Measurements from ENCODE around the gene EPN1. TPM values are rescaled to one million over a fixed set of nuclear protein-coding genes. Genes with fewer than 3 reads are reported as not detected.
A peak's percentile ranks its signal among the peaks of the same experiment; 100 is the strongest.

EPN1 gene
- polyA plus RNA-seq, 1 of the 3 experiments (the other 2 are of a cell fraction) = 134 TPM

DNA sequence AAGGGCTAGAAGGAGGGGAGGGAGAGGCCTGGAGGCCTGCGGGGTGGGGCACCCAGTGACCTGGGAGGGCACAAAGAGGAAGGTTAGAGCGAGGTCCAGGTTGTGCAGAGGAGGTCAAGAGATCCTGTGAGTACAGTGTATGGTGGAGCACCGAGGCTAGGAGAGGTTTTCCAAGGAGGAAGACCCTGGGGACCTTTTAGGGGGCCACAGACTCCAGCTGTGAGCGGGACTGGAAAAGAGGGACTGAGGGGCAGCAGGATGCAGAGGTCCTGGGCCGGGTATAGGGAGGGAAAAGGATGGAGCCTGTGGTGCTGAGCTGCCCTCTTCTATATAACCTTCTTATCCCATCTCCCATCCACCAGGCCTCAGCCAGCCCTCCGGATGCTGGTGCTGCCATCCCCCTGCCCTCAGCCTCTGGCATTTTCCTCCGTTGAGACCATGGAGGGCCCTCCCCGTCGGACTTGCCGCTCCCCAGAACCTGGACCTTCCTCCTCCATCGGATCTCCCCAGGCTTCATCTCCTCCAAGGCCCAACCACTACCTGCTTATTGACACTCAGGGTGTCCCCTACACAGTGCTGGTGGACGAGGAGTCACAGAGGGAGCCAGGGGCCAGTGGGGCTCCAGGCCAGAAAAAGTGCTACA is 30.7 kb upstream of the EPN1 start:
- Histone ChIP-seq H3K27ac (ENCODE audit: low read depth in 2 of 2, low read length in 1 of 2) (peak overlapping the region in 1 of 2 experiments; percentile 88; a peak in 3 of 4 replicates), H3K4me2 (peak overlapping the region; percentile 95), H3K79me2 (ENCODE audit: insufficient read depth) (peaks cover 73% of the 10 kb centered on the region), H3F3A (replicated peaks; ENCODE audit: insufficient read depth) (peaks cover 34% of the 10 kb centered on the region), H3K9me3 (no peaks in the 10 kb centered on the region), H3K4me1 (ENCODE audit: control insufficient read depth in 1 of 2, insufficient read depth in 2 of 2, low read depth in 1 of 2, low read length in 1 of 2) (peaks cover 21 to 49% of the 10 kb centered on the region in 2 experiments; a peak in 2 of 4 replicates), H3K36me3 (replicated peaks in 1 of 2; ENCODE audit: control insufficient read depth in 1 of 2, insufficient read depth in 2 of 2, low read length in 1 of 2) (peaks cover 3 to 13% of the 10 kb centered on the region in 2 experiments), H3K27me3 (ENCODE audit: insufficient read depth) (no peaks in the 10 kb centered on the region), H3K9ac (peak overlapping the region; percentile 86), H4K20me1 (ENCODE audit: insufficient read depth) (no peaks in the 10 kb centered on the region), H3K9me2 (no peaks in the 10 kb centered on the region), H3K4me3 (ENCODE audit: low read depth in 2 of 2, low read length in 1 of 2) (peak overlapping the region; percentile 53 to 81), H2AFZ (ENCODE audit: low read depth) (no peak overlapping the region)
- ChIA-PET POLR2A (no interaction called here), CTCF (interaction anchor here (1.2 to 3.9 kb wide), 4 partner anchors 10 to 38 kb away, joined by 3 to 22 read pairs (median 6); no protein-coding TSS in a partner anchor)
- peak; percentile 9 for DNase-seq
- TF ChIP-seq TEAD4 (IDR thresholded peaks at IDR 0.05; ENCODE audit: borderline replicate concordance, insufficient read depth) = no peak
- TF ChIP-seq USF1 (IDR thresholded peaks at IDR 0.05; ENCODE audit: borderline replicate concordance, low read depth) = no peak
- TF ChIP-seq RAD21 (IDR thresholded peaks at IDR 0.05; ENCODE audit: low read length) = no peak
- no peak for TF ChIP-seq FOXJ3 (CRISPR knock-in tag; IDR thresholded peaks at IDR 0.05)
- TF ChIP-seq EP300 (IDR thresholded peaks at IDR 0.05; ENCODE audit: borderline replicate concordance in 1 of 2, low read depth in 1 of 2, low read length in 1 of 2) = no peak
- no peak for TF ChIP-seq TAF1 (IDR thresholded peaks at IDR 0.05; ENCODE audit: borderline replicate concordance, low read depth, low read length)
- no peak for TF ChIP-seq PBX3 (IDR thresholded peaks at IDR 0.05)
- peak; percentile 23; the same call in 1 of the 2 replicates for TF ChIP-seq POLR2AphosphoS5 (IDR thresholded peaks at IDR 0.05; ENCODE audit: low read depth, low read length)
- WGBS (ENCODE audit: low lambda C conversion rate) = 47% methylated on average over 12 of the region's 12 CpGs

- H3K9me2 ChIP-seq = no peaks in the 10 kb centered on the region
- peak; percentile 2 for DNase-seq
- H3K4me3 ChIP-seq (ENCODE audit: low read depth in 2 of 2, low read length in 1 of 2) = peak overlapping the region; percentile 53 to 81; a peak in 3 of 4 replicates
- H3K4me2 ChIP-seq = peak overlapping the region; percentile 95
- H4K20me1 ChIP-seq (ENCODE audit: insufficient read depth) = no peaks in the 10 kb centered on the region
- no peak overlapping the region for H3K27ac ChIP-seq (ENCODE audit: low read depth in 2 of 2, low read length in 1 of 2)
- no peaks in the 10 kb centered on the region for H3K27me3 ChIP-seq (ENCODE audit: insufficient read depth)
- no peaks in the 10 kb centered on the region for H3K9me3 ChIP-seq
- POLR2A ChIA-PET = no interaction called here
- H3K4me1 ChIP-seq (ENCODE audit: control insufficient read depth in 1 of 2, insufficient read depth in 2 of 2, low read depth in 1 of 2, low read length in 1 of 2) = peaks cover 19 to 48% of the 10 kb centered on the region in 2 experiments; a peak in 2 of 4 replicates
- H2AFZ ChIP-seq (ENCODE audit: low read depth) = no peak overlapping the region
- H3F3A ChIP-seq (replicated peaks; ENCODE audit: insufficient read depth) = peaks cover 27% of the 10 kb centered on the region
- H3K9ac ChIP-seq = peak overlapping the region; percentile 86; the same call in 1 of the 2 replicates
- peaks cover 3 to 13% of the 10 kb centered on the region in 2 experiments for H3K36me3 ChIP-seq (replicated peaks in 1 of 2; ENCODE audit: control insufficient read depth in 1 of 2, insufficient read depth in 2 of 2, low read length in 1 of 2)
- CTCF ChIA-PET = interaction anchor here (1.5 to 3.9 kb wide), 3 partner anchors 9 to 26 kb away, joined by 6 to 22 read pairs (median 7); no protein-coding TSS in a partner anchor
- WGBS (ENCODE audit: low lambda C conversion rate) = 92% methylated on average over 16 of the region's 28 CpGs
- H3K79me2 ChIP-seq (ENCODE audit: insufficient read depth) = peaks cover 66% of the 10 kb centered on the region
- TF ChIP-seq USF1 (IDR thresholded peaks at IDR 0.05; ENCODE audit: borderline replicate concordance, low read depth) = no peak
- no peak for TF ChIP-seq FOXJ3 (CRISPR knock-in tag; IDR thresholded peaks at IDR 0.05)
- no peak for TF ChIP-seq YY1 (IDR thresholded peaks at IDR 0.05; ENCODE audit: low read depth)
- TF ChIP-seq USF2 (IDR thresholded peaks at IDR 0.05; ENCODE audit: borderline replicate concordance, low read depth, low read length) = no peak
- no peak for TF ChIP-seq JUND (IDR thresholded peaks at IDR 0.05)
- no peak for TF ChIP-seq GATA2 (CRISPR knock-in tag; IDR thresholded peaks at IDR 0.05)
- TF ChIP-seq EP300 (IDR thresholded peaks at IDR 0.05; ENCODE audit: borderline replicate concordance in 1 of 2, low read depth in 1 of 2, low read length in 1 of 2) = no peak
- TF ChIP-seq RAD21 (IDR thresholded peaks at IDR 0.05; ENCODE audit: low read length) = no peak
- no peak for TF ChIP-seq TEAD4 (IDR thresholded peaks at IDR 0.05; ENCODE audit: borderline replicate concordance, insufficient read depth)
- TF ChIP-seq, protein P1, sequence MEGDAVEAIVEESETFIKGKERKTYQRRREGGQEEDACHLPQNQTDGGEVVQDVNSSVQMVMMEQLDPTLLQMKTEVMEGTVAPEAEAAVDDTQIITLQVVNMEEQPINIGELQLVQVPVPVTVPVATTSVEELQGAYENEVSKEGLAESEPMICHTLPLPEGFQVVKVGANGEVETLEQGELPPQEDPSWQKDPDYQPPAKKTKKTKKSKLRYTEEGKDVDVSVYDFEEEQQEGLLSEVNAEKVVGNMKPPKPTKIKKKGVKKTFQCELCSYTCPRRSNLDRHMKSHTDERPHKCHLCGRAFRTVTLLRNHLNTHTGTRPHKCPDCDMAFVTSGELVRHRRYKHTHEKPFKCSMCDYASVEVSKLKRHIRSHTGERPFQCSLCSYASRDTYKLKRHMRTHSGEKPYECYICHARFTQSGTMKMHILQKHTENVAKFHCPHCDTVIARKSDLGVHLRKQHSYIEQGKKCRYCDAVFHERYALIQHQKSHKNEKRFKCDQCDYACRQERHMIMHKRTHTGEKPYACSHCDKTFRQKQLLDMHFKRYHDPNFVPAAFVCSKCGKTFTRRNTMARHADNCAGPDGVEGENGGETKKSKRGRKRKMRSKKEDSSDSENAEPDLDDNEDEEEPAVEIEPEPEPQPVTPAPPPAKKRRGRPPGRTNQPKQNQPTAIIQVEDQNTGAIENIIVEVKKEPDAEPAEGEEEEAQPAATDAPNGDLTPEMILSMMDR (IDR thresholded peaks at IDR 0.05) = no peak
- TF ChIP-seq, protein P2, sequence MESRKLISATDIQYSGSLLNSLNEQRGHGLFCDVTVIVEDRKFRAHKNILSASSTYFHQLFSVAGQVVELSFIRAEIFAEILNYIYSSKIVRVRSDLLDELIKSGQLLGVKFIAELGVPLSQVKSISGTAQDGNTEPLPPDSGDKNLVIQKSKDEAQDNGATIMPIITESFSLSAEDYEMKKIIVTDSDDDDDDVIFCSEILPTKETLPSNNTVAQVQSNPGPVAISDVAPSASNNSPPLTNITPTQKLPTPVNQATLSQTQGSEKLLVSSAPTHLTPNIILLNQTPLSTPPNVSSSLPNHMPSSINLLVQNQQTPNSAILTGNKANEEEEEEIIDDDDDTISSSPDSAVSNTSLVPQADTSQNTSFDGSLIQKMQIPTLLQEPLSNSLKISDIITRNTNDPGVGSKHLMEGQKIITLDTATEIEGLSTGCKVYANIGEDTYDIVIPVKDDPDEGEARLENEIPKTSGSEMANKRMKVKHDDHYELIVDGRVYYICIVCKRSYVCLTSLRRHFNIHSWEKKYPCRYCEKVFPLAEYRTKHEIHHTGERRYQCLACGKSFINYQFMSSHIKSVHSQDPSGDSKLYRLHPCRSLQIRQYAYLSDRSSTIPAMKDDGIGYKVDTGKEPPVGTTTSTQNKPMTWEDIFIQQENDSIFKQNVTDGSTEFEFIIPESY (IDR thresholded peaks at IDR 0.05; ENCODE audit: borderline replicate concordance, low read depth) = no peak
- TF ChIP-seq RCOR1 (IDR thresholded peaks at IDR 0.05; ENCODE audit: low read length) = no peak
Measured at GRCh38 chr19:55644842-55645511, 30.0 kb upstream of the EPN1 start.

All from SK-N-SH (cell line).